Keratinocyte (primary cell): Measurements from ENCODE around the gene ODAD3.

Source experiments
- CTCF ChIP-seq, 3 experiments: IDR thresholded peaks in 1 of 3; conservative IDR thresholded peaks in 1 of 3; optimal IDR thresholded peaks in 1 of 3; 2 replicates in 2 of 3; 3 replicates in 1 of 3; pipeline versions ENCODE3 to v1.5.1; 2011; ENCODE audit warnings: low read length in 3 of 3, mild to moderate bottlenecking in 3 of 3, moderate library complexity in 2 of 3, control low read depth in 1 of 3, inconsistent platforms in 1 of 3; ENCODE audit not compliant: insufficient read depth in 2 of 3; ENCODE audit errors: extremely low read depth in 1 of 3
- EZH2 ChIP-seq: IDR thresholded peaks from one replicate; pipeline ENCODE4 v1.6.1; 2012; ENCODE audit warnings: inconsistent platforms, mild to moderate bottlenecking, low read length, moderate library complexity

GRCh38 chr19:11445141-11445540 lies 10.2 kb upstream of the ODAD3 start:
- TF ChIP-seq EZH2 (no peak), CTCF (optimal IDR thresholded peaks at IDR 0.05 in 1 of 3, IDR thresholded peaks at IDR 0.05 in 1 of 3, conservative IDR thresholded peaks at IDR 0.05 in 1 of 3; ENCODE audit: extremely low read depth in 1 of 3, insufficient read depth in 2 of 3, low read length in 3 of 3) (no peak)
